Memory B cell (primary cell): Measurements from ENCODE around the gene CCL27.

Experiments
- ATAC-seq: fragments of 150-1000 bp; cut with Tn5 transposase; 2 replicates; pipeline ENCODE4 v1.10.0; 2021; ENCODE audit warnings: low read depth, mild to moderate bottlenecking, moderate library complexity
- DNase-seq, 2 donors: peaks; one replicate each; pipeline ENCODE4 v3.0.0; 2022; ENCODE audit warnings: low spot score in 2 of 2
- H3K27ac Mint-ChIP-seq: one replicate; pipeline ENCODE4 v1.8.0; 2022; ENCODE audit warnings: mild to moderate bottlenecking, moderate library complexity, mixed read lengths
- H3K27me3 Mint-ChIP-seq: one replicate; pipeline ENCODE4 v1.8.0; 2022; ENCODE audit warnings: mixed read lengths
- H3K36me3 Mint-ChIP-seq: one replicate; pipeline ENCODE4 v1.8.0; 2022; ENCODE audit warnings: mild to moderate bottlenecking, mixed read lengths
- H3K4me1 Mint-ChIP-seq: one replicate; pipeline ENCODE4 v1.8.0; 2022; ENCODE audit warnings: mixed read lengths
- H3K4me3 Mint-ChIP-seq: one replicate; pipeline ENCODE4 v1.8.0; 2022; ENCODE audit warnings: mild to moderate bottlenecking, moderate library complexity, mixed read lengths
- H3K9me3 Mint-ChIP-seq: one replicate; pipeline ENCODE4 v1.8.0; 2022; ENCODE audit warnings: mixed read lengths

Gene CCL27

GRCh38 chr9:34689116-34689470 lies 26.6 kb upstream of the CCL27 start:
- H3K27ac Mint-ChIP-seq = no peak overlapping the region
- no peak for ATAC-seq
- no peak overlapping the region for H3K4me3 Mint-ChIP-seq
- H3K4me1 Mint-ChIP-seq = peaks cover 6% of the 10 kb centered on the region
- no peaks in the 10 kb centered on the region for H3K36me3 Mint-ChIP-seq
- DNase-seq = no peak
- H3K9me3 Mint-ChIP-seq = no peaks in the 10 kb centered on the region
- H3K27me3 Mint-ChIP-seq = peaks cover 13% of the 10 kb centered on the region

GRCh38 chr9:34688329-34689115 lies 26.1 kb upstream of the CCL27 start:
- no peak for DNase-seq
- no peak overlapping the region for H3K4me3 Mint-ChIP-seq
- no peaks in the 10 kb centered on the region for H3K36me3 Mint-ChIP-seq
- H3K4me1 Mint-ChIP-seq = peaks cover 6% of the 10 kb centered on the region
- ATAC-seq = no peak
- H3K9me3 Mint-ChIP-seq = no peaks in the 10 kb centered on the region
- H3K27ac Mint-ChIP-seq = no peak overlapping the region
- H3K27me3 Mint-ChIP-seq = peaks cover 10% of the 10 kb centered on the region

GRCh38 chr9:34687276-34688030 lies 25.0 kb upstream of the CCL27 start:
- peaks cover 6% of the 10 kb centered on the region for H3K4me1 Mint-ChIP-seq
- no peaks in the 10 kb centered on the region for H3K9me3 Mint-ChIP-seq
- H3K4me3 Mint-ChIP-seq = no peak overlapping the region
- DNase-seq = no peak
- peaks cover 8% of the 10 kb centered on the region for H3K27me3 Mint-ChIP-seq
- no peaks in the 10 kb centered on the region for H3K36me3 Mint-ChIP-seq
- no peak overlapping the region for H3K27ac Mint-ChIP-seq
- ATAC-seq = no peak

- Mint-ChIP-seq H3K27ac (peak overlapping the region; percentile 12), H3K4me1 (peaks cover 6% of the 10 kb centered on the region), H3K4me3 (no peak overlapping the region), H3K27me3 (peaks cover 8% of the 10 kb centered on the region), H3K36me3 (no peaks in the 10 kb centered on the region), H3K9me3 (no peaks in the 10 kb centered on the region)
- no peak for ATAC-seq
- no peak for DNase-seq
Observed at GRCh38 chr9:34686732-34687131, 24.3 kb upstream of the CCL27 start.

- Mint-ChIP-seq H3K4me3 (no peak overlapping the region), H3K4me1 (peaks cover 6% of the 10 kb centered on the region), H3K36me3 (no peaks in the 10 kb centered on the region), H3K27me3 (peaks cover 8% of the 10 kb centered on the region), H3K27ac (no peak overlapping the region), H3K9me3 (no peaks in the 10 kb centered on the region)
- ATAC-seq (no peak), DNase-seq (no peak)
Observed at GRCh38 chr9:34686231-34686630, 23.8 kb upstream of the CCL27 start.

GRCh38 chr9:34685591-34685990 lies 23.1 kb upstream of the CCL27 start:
- ATAC-seq = no peak
- H3K4me1 Mint-ChIP-seq = peaks cover 4% of the 10 kb centered on the region
- no peak overlapping the region for H3K4me3 Mint-ChIP-seq
- H3K27me3 Mint-ChIP-seq = peaks cover 8% of the 10 kb centered on the region
- no peak overlapping the region for H3K27ac Mint-ChIP-seq
- H3K9me3 Mint-ChIP-seq = no peaks in the 10 kb centered on the region
- no peak for DNase-seq
- no peaks in the 10 kb centered on the region for H3K36me3 Mint-ChIP-seq

- Mint-ChIP-seq H3K4me1 (peaks cover 4% of the 10 kb centered on the region), H3K36me3 (no peaks in the 10 kb centered on the region), H3K4me3 (no peak overlapping the region), H3K27ac (no peak overlapping the region), H3K9me3 (no peaks in the 10 kb centered on the region), H3K27me3 (peaks cover 8% of the 10 kb centered on the region)
- no peak for ATAC-seq
- DNase-seq = no peak
Observed at GRCh38 chr9:34684816-34685215, 22.4 kb upstream of the CCL27 start.

- H3K4me1 Mint-ChIP-seq = peaks cover 4% of the 10 kb centered on the region
- no peak overlapping the region for H3K27ac Mint-ChIP-seq
- no peak overlapping the region for H3K4me3 Mint-ChIP-seq
- peaks cover 6% of the 10 kb centered on the region for H3K27me3 Mint-ChIP-seq
- DNase-seq = no peak
- no peaks in the 10 kb centered on the region for H3K9me3 Mint-ChIP-seq
- H3K36me3 Mint-ChIP-seq = no peaks in the 10 kb centered on the region
- ATAC-seq = no peak
Observed at GRCh38 chr9:34684145-34684544, 21.7 kb upstream of the CCL27 start.

- ATAC-seq (no peak), DNase-seq (no peak)
- Mint-ChIP-seq H3K4me1 (no peaks in the 10 kb centered on the region), H3K27ac (no peak overlapping the region), H3K4me3 (no peak overlapping the region), H3K36me3 (peaks cover 1% of the 10 kb centered on the region), H3K27me3 (peaks cover 2% of the 10 kb centered on the region), H3K9me3 (no peaks in the 10 kb centered on the region)
Observed at GRCh38 chr9:34675869-34676268, 13.4 kb upstream of the CCL27 start.

- no peak overlapping the region for H3K4me3 Mint-ChIP-seq
- DNase-seq = peak in 1 of 2 donors; percentile 19
- peaks cover 2% of the 10 kb centered on the region for H3K27me3 Mint-ChIP-seq
- no peaks in the 10 kb centered on the region for H3K4me1 Mint-ChIP-seq
- peak; percentile 62 for ATAC-seq
- no peak overlapping the region for H3K27ac Mint-ChIP-seq
- H3K9me3 Mint-ChIP-seq = peaks cover 1% of the 10 kb centered on the region
- H3K36me3 Mint-ChIP-seq = peaks cover 1% of the 10 kb centered on the region
Observed at GRCh38 chr9:34675048-34675714, 12.7 kb upstream of the CCL27 start.

- H3K27ac Mint-ChIP-seq = no peak overlapping the region
- H3K4me3 Mint-ChIP-seq = no peak overlapping the region
- H3K4me1 Mint-ChIP-seq = no peaks in the 10 kb centered on the region
- peaks cover 5% of the 10 kb centered on the region for H3K36me3 Mint-ChIP-seq
- DNase-seq (no peak), ATAC-seq (no peak)
- peaks cover 2% of the 10 kb centered on the region for H3K27me3 Mint-ChIP-seq
- peaks cover 3% of the 10 kb centered on the region for H3K9me3 Mint-ChIP-seq
Observed at GRCh38 chr9:34674440-34674839, 12.0 kb upstream of the CCL27 start.

- DNase-seq = no peak
- Mint-ChIP-seq H3K9me3 (peaks cover 9% of the 10 kb centered on the region), H3K36me3 (peaks cover 13% of the 10 kb centered on the region), H3K4me1 (peaks cover 4% of the 10 kb centered on the region), H3K27ac (no peak overlapping the region), H3K27me3 (peaks cover 2% of the 10 kb centered on the region), H3K4me3 (no peak overlapping the region)
- no peak for ATAC-seq
Observed at GRCh38 chr9:34671307-34671706, 8.8 kb upstream of the CCL27 start.

- Mint-ChIP-seq H3K4me1 (peaks cover 4% of the 10 kb centered on the region), H3K36me3 (peaks cover 13% of the 10 kb centered on the region), H3K27ac (no peak overlapping the region), H3K9me3 (peaks cover 9% of the 10 kb centered on the region), H3K4me3 (no peak overlapping the region), H3K27me3 (peaks cover 2% of the 10 kb centered on the region)
- ATAC-seq = no peak
- no peak for DNase-seq
Observed at GRCh38 chr9:34669809-34670562, 7.5 kb upstream of the CCL27 start.
